Hepatocyte (in vitro differentiated cells): Measurements from ENCODE around the gene COMT.

Experiments
- EZH2 ChIP-seq: fragments of 200-600 bp; sonication (generic); IDR thresholded peaks from 2 replicates; pipeline ENCODE4 v1.6.1; 2016; ENCODE audit warnings: antibody characterized with exemption, mild to moderate bottlenecking, borderline replicate concordance
- EZH2phosphoT487 ChIP-seq: fragments of 200-600 bp; sonication (generic); IDR thresholded peaks from one replicate; pipeline ENCODE4 v1.6.1; 2018; ENCODE audit warnings: antibody characterized with exemption, mild to moderate bottlenecking, low read depth, moderate library complexity; ENCODE audit not compliant: unreplicated experiment, severe bottlenecking
- TF ChIP-seq, protein P1 (sequence below): fragments of 200-600 bp; sonication (generic); IDR thresholded peaks from 2 replicates; pipeline ENCODE4 v1.5.1; 2016; ENCODE audit warnings: antibody characterized with exemption, mild to moderate bottlenecking; ENCODE audit not compliant: poor library complexity

DNA sequence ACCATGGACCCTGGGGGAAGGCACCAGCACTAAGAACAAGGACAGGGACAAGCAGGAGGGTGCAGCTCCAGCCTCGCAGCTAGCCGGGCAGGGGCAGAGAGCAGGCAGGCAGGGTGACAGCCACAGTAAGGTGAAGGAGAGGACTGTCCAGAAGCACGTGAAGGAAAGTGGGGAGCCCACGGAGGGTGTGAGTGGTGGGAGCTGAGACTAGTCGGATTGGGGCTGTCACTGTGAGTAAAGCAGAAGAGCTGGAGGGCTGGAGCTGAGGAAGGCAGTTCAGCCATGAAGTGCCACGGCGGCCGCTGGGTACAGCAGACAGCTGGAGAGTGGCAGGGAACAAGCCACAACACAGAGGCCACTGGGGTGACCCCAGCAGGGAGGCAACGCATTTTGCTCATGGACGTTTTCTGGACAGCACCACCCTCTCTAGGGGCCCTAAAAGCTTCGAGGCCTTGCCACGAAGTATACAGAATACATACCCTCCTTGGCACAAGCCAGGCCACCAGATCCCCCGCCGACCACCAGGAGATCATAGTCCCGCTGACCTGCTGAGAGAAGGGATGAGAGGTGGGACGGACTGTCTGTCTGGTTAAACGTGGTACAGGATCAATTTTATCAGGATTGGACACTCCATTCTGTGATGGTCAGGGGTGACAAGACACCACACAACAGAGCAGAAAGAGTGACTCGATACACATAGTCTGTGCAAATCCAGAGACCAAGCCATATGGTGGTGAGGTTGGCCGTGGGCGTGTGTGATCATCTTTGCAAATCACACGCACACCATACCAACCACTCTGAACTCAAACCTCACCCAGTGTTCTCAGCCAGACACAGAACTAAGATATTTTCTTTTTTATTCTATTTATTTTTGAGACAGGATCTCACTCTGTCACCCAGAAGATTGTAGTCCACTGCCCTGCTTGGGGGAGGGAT lies 10.8 kb upstream of the COMT start:
- TF ChIP-seq, protein P1, sequence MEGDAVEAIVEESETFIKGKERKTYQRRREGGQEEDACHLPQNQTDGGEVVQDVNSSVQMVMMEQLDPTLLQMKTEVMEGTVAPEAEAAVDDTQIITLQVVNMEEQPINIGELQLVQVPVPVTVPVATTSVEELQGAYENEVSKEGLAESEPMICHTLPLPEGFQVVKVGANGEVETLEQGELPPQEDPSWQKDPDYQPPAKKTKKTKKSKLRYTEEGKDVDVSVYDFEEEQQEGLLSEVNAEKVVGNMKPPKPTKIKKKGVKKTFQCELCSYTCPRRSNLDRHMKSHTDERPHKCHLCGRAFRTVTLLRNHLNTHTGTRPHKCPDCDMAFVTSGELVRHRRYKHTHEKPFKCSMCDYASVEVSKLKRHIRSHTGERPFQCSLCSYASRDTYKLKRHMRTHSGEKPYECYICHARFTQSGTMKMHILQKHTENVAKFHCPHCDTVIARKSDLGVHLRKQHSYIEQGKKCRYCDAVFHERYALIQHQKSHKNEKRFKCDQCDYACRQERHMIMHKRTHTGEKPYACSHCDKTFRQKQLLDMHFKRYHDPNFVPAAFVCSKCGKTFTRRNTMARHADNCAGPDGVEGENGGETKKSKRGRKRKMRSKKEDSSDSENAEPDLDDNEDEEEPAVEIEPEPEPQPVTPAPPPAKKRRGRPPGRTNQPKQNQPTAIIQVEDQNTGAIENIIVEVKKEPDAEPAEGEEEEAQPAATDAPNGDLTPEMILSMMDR, result no peak
- no peak for TF ChIP-seq EZH2
- TF ChIP-seq EZH2phosphoT487, result no peak
